Measurements from ENCODE around the gene REX1BD.

REX1BD gene

DNA sequence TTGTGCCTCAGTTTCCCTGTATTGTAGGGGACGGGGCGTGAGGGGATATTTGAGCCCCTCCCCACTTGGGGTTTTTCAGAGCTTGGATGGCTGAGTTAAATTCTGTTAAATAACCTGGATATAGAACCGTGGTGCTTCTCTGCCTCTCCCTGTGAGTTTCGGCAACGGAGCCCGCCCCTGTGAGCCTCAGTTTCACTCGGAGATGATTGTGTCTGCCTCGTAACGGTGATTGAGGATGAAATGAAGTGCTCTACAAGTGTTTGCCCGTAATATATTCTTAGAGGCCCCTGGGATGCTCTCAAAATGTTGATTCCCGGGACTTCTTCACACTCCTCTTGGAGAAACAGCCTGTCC is 30.4 kb upstream of the REX1BD start:
- H3K9ac ChIP-seq (ENCODE audit: low read depth, low read length) = peak overlapping the region; percentile 76; the same call in 1 of the 2 replicates
- no peak overlapping the region for H3K27ac ChIP-seq (ENCODE audit: low read length)
- no peaks in the 10 kb centered on the region for H3K27me3 ChIP-seq (ENCODE audit: insufficient read depth, low read length)
- no peaks in the 10 kb centered on the region for H3K9me3 ChIP-seq (ENCODE audit: insufficient read depth, low read depth, low read length)
- peaks cover 4% of the 10 kb centered on the region for H3K4me1 ChIP-seq (ENCODE audit: insufficient read depth, low read length)
- peaks cover 18% of the 10 kb centered on the region; the same call in 1 of the 2 replicates for H3K36me3 ChIP-seq (ENCODE audit: insufficient read depth, low read depth, low read length)
- peak overlapping the region; percentile 90 for H3K4me3 ChIP-seq (ENCODE audit: low read length)

DNA sequence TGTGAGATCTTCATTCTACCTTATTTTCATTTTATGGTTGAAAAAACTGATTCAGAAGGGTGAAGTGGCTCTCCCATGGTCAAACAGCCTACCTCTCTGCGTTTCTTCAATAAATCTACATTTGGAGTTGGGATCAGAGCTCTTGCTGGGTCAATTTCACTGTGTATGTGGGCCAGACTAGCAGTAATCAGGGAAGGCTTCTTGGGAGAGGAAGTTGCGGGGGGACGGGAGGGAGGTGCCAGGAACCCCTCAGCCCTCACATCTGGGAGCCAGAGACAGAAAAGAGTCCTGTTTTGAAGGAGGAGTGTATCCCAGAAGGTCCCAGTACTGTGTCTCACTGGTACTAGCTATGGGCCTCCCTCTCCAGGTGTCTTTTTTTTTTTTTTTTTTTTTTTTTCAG is 30.0 kb upstream of the REX1BD start:
- Histone ChIP-seq H3K9me3 (ENCODE audit: insufficient read depth, low read depth, low read length) (no peaks in the 10 kb centered on the region), H3K27me3 (ENCODE audit: insufficient read depth, low read length) (no peaks in the 10 kb centered on the region), H3K4me1 (ENCODE audit: insufficient read depth, low read length) (peaks cover 4% of the 10 kb centered on the region), H3K4me3 (ENCODE audit: low read length) (peak overlapping the region; percentile 90), H3K36me3 (ENCODE audit: insufficient read depth, low read depth, low read length) (peaks cover 22% of the 10 kb centered on the region), H3K27ac (ENCODE audit: low read length) (no peak overlapping the region), H3K9ac (ENCODE audit: low read depth, low read length) (peak overlapping the region; percentile 76; the same call in 1 of the 2 replicates)

DNA sequence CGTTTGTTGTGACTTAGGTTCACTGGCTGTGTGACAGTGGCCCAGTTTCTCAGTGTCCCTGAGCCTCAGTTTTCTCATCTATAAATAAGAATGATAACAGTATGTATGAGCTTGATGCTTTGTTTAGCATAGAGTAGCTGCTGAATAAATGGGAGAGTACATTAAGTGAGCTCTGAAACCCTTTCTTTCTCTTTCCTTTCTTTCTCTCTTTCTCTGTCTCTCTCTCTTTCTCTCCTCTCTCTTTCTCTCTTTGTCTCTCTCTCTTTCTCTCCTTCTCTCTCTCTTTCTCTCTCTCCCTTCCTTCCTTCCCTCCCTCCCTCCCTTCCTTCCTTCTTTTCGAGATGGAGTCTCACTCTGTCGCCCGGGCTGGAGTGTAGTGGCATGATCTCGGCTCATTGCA is 28.9 kb upstream of the REX1BD start:
- Histone ChIP-seq H3K4me1 (ENCODE audit: insufficient read depth, low read length) (peaks cover 4% of the 10 kb centered on the region), H3K27me3 (ENCODE audit: insufficient read depth, low read length) (no peaks in the 10 kb centered on the region), H3K27ac (ENCODE audit: low read length) (no peak overlapping the region), H3K9ac (ENCODE audit: low read depth, low read length) (no peak overlapping the region), H3K9me3 (ENCODE audit: insufficient read depth, low read depth, low read length) (no peaks in the 10 kb centered on the region), H3K36me3 (ENCODE audit: insufficient read depth, low read depth, low read length) (peaks cover 33% of the 10 kb centered on the region), H3K4me3 (ENCODE audit: low read length) (no peak overlapping the region)

DNA sequence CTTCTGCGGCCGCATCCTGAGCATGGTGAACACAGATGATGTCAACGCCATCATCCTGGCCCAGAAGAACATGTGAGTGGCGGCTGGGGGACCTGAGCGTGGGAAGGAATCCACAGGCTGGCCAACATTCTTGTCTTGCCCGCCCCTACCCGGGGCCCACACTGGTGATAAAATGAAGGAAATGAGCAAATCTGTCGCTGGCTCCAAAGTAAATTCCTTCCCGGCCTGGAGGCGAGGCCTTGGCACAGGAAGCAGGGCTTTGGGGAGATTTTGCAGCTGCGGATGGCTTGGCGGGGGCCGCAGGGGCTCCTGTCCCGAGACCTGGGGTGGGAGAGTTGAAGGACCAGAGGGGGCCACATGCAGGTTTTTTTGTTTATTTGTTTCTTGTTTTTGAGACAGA is 26.5 kb upstream of the REX1BD start:
- Histone ChIP-seq H3K27me3 (ENCODE audit: insufficient read depth, low read length) (no peaks in the 10 kb centered on the region), H3K9me3 (ENCODE audit: insufficient read depth, low read depth, low read length) (no peaks in the 10 kb centered on the region), H3K4me3 (ENCODE audit: low read length) (no peak overlapping the region), H3K4me1 (ENCODE audit: insufficient read depth, low read length) (peaks cover 4% of the 10 kb centered on the region), H3K9ac (ENCODE audit: low read depth, low read length) (no peak overlapping the region), H3K36me3 (ENCODE audit: insufficient read depth, low read depth, low read length) (peaks cover 56% of the 10 kb centered on the region), H3K27ac (ENCODE audit: low read length) (no peak overlapping the region)

DNA sequence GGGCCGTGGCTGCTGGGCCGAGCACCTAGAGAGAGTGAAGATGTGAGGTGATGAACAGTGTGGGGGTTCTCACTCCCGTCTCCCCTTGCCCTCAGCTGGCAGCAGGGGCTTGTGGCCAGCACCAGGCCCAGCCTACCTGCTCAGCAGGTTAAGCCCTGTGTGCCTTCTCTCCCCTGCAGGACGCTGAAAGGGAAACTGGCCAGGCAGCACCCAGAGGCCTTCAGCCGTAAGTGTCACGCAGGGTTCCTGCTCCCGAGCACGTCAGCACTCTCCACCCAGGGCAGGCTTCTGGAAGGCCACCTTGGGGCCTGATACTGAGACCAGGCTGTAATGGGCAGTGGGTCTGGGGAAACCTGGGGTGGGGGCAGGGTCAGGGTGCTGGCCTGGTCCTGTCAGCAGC is 21.6 kb upstream of the REX1BD start:
- Histone ChIP-seq H3K9ac (ENCODE audit: low read depth, low read length) (no peak overlapping the region), H3K27me3 (ENCODE audit: insufficient read depth, low read length) (no peaks in the 10 kb centered on the region), H3K27ac (ENCODE audit: low read length) (no peak overlapping the region), H3K9me3 (ENCODE audit: insufficient read depth, low read depth, low read length) (no peaks in the 10 kb centered on the region), H3K36me3 (ENCODE audit: insufficient read depth, low read depth, low read length) (peaks cover 73% of the 10 kb centered on the region), H3K4me1 (ENCODE audit: insufficient read depth, low read length) (no peaks in the 10 kb centered on the region), H3K4me3 (ENCODE audit: low read length) (no peak overlapping the region)

DNA sequence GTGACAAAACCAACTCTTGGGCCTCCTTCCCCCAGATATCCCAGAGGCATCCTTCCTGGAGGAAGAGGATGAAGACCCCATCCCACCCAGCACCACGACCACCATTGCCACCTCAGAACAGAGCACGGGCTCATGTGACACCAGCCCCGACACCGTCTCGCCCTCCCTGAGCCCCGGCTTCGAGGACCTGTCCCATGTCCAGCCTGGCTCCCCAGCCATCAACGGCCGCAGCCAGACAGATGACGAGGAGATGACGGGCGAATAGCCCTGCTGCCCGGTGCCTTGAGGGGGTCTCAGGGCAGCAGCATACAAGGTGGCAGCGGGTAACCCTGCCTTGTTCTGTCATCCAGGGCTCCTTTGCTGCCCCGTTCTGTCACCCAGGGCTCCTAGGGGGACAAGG is 20.2 kb upstream of the REX1BD start:
- H3K36me3 ChIP-seq (ENCODE audit: insufficient read depth, low read depth, low read length) = peaks cover 66% of the 10 kb centered on the region
- H3K9me3 ChIP-seq (ENCODE audit: insufficient read depth, low read depth, low read length) = no peaks in the 10 kb centered on the region
- H3K27me3 ChIP-seq (ENCODE audit: insufficient read depth, low read length) = no peaks in the 10 kb centered on the region
- H3K9ac ChIP-seq (ENCODE audit: low read depth, low read length) = no peak overlapping the region
- H3K4me1 ChIP-seq (ENCODE audit: insufficient read depth, low read length) = peaks cover 9% of the 10 kb centered on the region; the same call in 1 of the 2 replicates
- no peak overlapping the region for H3K4me3 ChIP-seq (ENCODE audit: low read length)
- no peak overlapping the region for H3K27ac ChIP-seq (ENCODE audit: low read length)

DNA sequence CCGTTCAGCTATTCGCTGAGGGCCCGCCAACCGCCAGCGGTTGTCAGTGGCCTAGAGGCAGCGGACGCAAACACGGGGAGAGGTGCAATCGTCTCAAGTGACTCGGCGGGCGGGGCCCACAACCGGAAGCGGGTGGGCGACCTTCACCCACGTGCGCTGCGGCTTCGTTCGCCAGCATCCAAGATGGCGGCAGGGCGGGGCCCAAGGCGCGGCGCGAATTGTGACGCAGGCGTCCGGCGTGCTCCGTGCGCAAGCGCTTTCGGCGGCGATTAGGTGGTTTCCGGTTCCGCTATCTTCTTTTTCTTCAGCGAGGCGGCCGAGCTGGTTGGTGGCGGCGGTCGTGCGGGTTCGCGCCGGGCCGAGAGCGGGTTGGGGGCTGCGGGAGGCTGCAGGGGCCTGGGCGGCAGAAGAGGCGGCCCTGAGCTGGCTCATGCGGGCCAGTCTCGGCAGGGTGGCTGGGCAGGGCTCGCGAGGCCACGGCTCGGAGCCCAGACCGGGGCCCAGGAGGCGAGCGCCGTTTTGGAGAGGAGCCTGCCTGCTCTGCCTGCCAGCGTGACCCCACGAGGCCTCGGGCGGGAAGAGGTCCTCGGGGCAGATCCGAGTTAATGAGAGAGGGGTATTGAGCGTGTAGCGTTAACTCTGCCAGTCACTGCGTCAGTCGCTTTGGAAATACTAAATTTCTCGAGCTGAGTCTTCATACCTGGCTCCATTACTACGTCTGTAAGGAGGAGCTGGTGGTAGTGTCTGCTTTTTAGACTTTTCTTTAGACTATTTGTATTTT is 16.8 kb upstream of the REX1BD start, which contains the start of gene UBA52:
Gene UBA52 (plus strand): TSS at position 294 of the 781 bp plus-strand sequence. CDS start 1,444 bp downstream, outside the sequence.
- Histone ChIP-seq H3K9ac (ENCODE audit: low read depth, low read length) (peak within 1 kb of the TSS; percentile 100), H3K36me3 (ENCODE audit: insufficient read depth, low read depth, low read length) (peaks cover 68% of the 10 kb centered on the region), H3K4me1 (ENCODE audit: insufficient read depth, low read length) (peaks cover 9% of the 10 kb centered on the region; the same call in 1 of the 2 replicates), H3K27me3 (ENCODE audit: insufficient read depth, low read length) (no peaks in the 10 kb centered on the region), H3K4me3 (ENCODE audit: low read length) (peak within 1 kb of the TSS; percentile 100), H3K27ac (ENCODE audit: low read length) (no peak within 1 kb of the TSS), H3K9me3 (ENCODE audit: insufficient read depth, low read depth, low read length) (no peaks in the 10 kb centered on the region)

DNA sequence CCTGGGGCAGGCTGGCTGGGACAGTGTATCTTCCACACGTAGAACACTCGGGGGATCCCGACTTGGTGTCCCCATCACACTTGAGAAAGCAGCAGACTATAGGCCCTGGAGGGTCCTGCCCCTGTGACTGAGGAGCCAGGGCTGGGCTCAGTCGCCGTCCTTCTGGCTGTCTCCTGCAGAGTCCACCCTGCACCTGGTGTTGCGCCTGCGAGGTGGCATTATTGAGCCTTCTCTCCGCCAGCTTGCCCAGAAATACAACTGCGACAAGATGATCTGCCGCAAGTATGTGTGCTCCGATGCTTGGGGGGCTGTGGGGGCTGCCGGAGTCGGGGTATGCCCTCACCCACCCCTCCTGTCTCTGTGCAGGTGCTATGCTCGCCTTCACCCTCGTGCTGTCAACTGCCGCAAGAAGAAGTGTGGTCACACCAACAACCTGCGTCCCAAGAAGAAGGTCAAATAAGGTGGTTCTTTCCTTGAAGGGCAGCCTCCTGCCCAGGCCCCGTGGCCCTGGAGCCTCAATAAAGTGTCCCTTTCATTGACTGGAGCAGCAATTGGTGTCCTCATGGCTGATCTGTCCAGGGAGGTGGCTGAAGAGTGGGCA is 13.8 kb upstream of the REX1BD start:
- Histone ChIP-seq H3K27ac (ENCODE audit: low read length) (no peak overlapping the region), H3K36me3 (ENCODE audit: insufficient read depth, low read depth, low read length) (peaks cover 52% of the 10 kb centered on the region), H3K4me1 (ENCODE audit: insufficient read depth, low read length) (peaks cover 9% of the 10 kb centered on the region; the same call in 1 of the 2 replicates), H3K9me3 (ENCODE audit: insufficient read depth, low read depth, low read length) (no peaks in the 10 kb centered on the region), H3K27me3 (ENCODE audit: insufficient read depth, low read length) (no peaks in the 10 kb centered on the region), H3K4me3 (ENCODE audit: low read length) (no peak overlapping the region), H3K9ac (ENCODE audit: low read depth, low read length) (no peak overlapping the region)

DNA sequence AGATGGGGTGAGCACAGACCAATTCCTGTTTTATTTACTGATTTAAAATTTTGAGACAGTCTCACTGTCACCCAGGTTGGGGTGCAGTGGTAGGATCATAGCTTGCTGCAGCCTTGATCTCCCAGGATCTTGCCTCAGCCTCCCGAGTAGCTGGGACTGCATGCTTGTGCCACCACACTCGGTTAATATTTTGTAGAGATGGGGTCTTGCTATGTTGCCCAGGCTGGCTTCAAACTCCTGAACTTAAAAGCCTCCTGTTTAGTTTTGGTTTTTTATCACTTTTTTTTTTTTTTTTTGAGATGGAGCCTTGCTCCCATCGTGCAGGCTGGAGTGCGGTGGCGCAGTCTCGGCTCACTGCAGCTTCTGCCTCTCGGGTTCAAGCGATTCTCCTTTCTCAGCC is 12.2 kb upstream of the REX1BD start:
- no peaks in the 10 kb centered on the region for H3K27me3 ChIP-seq (ENCODE audit: insufficient read depth, low read length)
- no peak overlapping the region for H3K9ac ChIP-seq (ENCODE audit: low read depth, low read length)
- H3K27ac ChIP-seq (ENCODE audit: low read length) = no peak overlapping the region
- peaks cover 9% of the 10 kb centered on the region; the same call in 1 of the 2 replicates for H3K4me1 ChIP-seq (ENCODE audit: insufficient read depth, low read length)
- no peak overlapping the region for H3K4me3 ChIP-seq (ENCODE audit: low read length)
- peaks cover 52% of the 10 kb centered on the region for H3K36me3 ChIP-seq (ENCODE audit: insufficient read depth, low read depth, low read length)
- no peaks in the 10 kb centered on the region for H3K9me3 ChIP-seq (ENCODE audit: insufficient read depth, low read depth, low read length)

DNA sequence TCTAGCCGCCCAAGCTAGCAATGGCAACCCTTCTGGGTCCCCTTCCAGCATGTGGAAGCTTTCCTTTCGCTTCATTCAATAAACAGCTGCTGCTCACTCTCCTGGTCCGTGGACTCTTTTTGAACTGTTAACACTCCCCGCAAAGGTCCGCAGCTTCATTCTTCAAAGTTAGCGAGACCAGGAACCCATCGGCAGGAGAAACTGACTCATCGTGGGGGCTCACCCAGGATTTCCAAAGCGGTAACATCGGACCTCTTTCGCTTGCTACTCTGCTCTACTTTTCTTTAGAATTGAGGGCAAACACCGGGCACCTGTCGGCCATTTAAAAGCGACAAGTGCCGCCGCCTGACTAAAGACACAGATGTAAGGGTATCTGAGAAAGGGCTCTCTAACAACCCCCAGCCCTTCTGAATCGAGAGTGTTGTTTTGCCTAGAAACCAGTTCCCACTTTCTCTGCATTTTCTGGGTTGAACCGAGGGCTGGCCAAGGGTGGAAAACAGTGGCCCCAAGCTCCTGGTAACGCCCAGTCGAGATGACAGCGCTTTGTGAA is 11.2 kb upstream of the REX1BD start:
- Histone ChIP-seq H3K4me1 (ENCODE audit: insufficient read depth, low read length) (peaks cover 9% of the 10 kb centered on the region; the same call in 1 of the 2 replicates), H3K36me3 (ENCODE audit: insufficient read depth, low read depth, low read length) (peaks cover 52% of the 10 kb centered on the region), H3K27me3 (ENCODE audit: insufficient read depth, low read length) (no peaks in the 10 kb centered on the region), H3K27ac (ENCODE audit: low read length) (no peak overlapping the region), H3K9ac (ENCODE audit: low read depth, low read length) (no peak overlapping the region), H3K9me3 (ENCODE audit: insufficient read depth, low read depth, low read length) (no peaks in the 10 kb centered on the region), H3K4me3 (ENCODE audit: low read length) (no peak overlapping the region)

DNA sequence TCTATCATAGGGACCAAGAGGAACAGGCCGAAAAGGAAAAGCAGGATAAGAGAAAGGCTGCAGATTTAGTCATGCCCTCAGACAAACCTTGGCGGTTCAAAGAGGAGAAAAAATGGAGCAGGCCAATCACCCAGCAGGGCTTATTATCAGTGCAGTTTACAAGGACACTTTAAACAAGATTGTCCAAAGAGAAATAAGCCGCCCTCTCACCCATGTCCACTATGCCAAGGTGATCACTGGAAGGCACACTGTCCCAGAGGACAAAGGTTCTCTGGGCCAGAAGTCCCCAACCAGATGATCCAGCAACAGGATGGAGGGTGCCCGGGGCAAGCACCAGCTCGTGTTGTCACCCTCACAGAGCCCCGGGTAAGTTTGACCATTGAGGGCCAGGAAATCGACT is 8.3 kb upstream of the REX1BD start:
- Histone ChIP-seq H3K9me3 (ENCODE audit: insufficient read depth, low read depth, low read length) (no peaks in the 10 kb centered on the region), H3K9ac (ENCODE audit: low read depth, low read length) (no peak overlapping the region), H3K4me3 (ENCODE audit: low read length) (no peak overlapping the region), H3K27me3 (ENCODE audit: insufficient read depth, low read length) (no peaks in the 10 kb centered on the region), H3K36me3 (ENCODE audit: insufficient read depth, low read depth, low read length) (peaks cover 25% of the 10 kb centered on the region), H3K4me1 (ENCODE audit: insufficient read depth, low read length) (no peaks in the 10 kb centered on the region), H3K27ac (ENCODE audit: low read length) (no peak overlapping the region)

DNA sequence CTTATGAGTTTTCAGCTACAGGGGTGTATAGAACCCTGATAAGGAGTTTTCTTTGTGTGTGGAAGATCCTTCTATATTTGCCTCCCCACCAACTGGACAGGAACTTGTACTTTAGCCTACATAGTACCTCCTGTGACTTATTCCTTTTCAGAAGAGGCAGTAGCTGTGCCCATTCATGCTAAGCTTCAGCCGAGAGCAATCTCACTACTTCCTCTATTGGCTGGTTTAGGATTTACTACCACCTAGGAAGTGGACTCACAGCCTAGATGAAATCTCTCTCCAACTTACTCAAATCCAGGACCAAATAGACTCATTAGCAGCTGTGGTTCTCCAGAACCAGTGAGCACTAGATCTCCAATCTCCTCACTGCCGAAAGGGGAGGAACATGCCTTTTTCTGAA is 2.3 kb upstream of the REX1BD start:
- no peaks in the 10 kb centered on the region for H3K9me3 ChIP-seq (ENCODE audit: insufficient read depth, low read depth, low read length)
- H3K9ac ChIP-seq (ENCODE audit: low read depth, low read length) = no peak overlapping the region
- no peak overlapping the region for H3K27ac ChIP-seq (ENCODE audit: low read length)
- H3K27me3 ChIP-seq (ENCODE audit: insufficient read depth, low read length) = no peaks in the 10 kb centered on the region
- H3K4me1 ChIP-seq (ENCODE audit: insufficient read depth, low read length) = peaks cover 2% of the 10 kb centered on the region; the same call in 1 of the 2 replicates
- H3K4me3 ChIP-seq (ENCODE audit: low read length) = no peak overlapping the region
- H3K36me3 ChIP-seq (ENCODE audit: insufficient read depth, low read depth, low read length) = peaks cover 4% of the 10 kb centered on the region; the same call in 1 of the 2 replicates

Data from iPS-20b (cell line).